A549 (cell line): ENCODE results near the gene PTGR3. TPM values are rescaled to one million over a fixed set of nuclear protein-coding genes. Genes with fewer than 3 reads are reported as not detected.

Experiments used
- ATAC-seq, 2 experiments: fragments of 200-7000 bp in 1 of 2; fragments of >200 bp in 1 of 2; cut with Nextera tagmentation in 1 of 2; cut with Tn5 transposase in 1 of 2; 3 replicates each; pipeline versions ENCODE4 v1.8.0 to v1.9.1; 2018 to 2020; ENCODE audit warnings: mild to moderate bottlenecking in 1 of 2, moderate library complexity in 1 of 2
- CTCF ChIA-PET: fragments of 300-600 bp; sonication (Branson Sonifier 250); formaldehyde crosslinking; extraction: SDS; loops from one replicate; lab custom pipeline; 2021; ENCODE audit warnings: antibody characterized with exemption, inconsistent platforms; lab: Yijun Ruan, JAX
- POLR2A ChIA-PET: fragments of 350-600 bp; formaldehyde crosslinking; extraction: SDS; loops from one replicate; lab custom pipeline; 2021; ENCODE audit warnings: antibody characterized with exemption, inconsistent platforms; lab: Yijun Ruan, JAX
- DNase-seq, 2 experiments: peaks; one replicate each; pipeline versions ENCODE4 v3.0.0 to v3.0.0-alpha.2; 2011 to 2016; ENCODE audit warnings: low read depth in 1 of 2, low spot score in 1 of 2
- FAIRE-seq: peaks from 2 replicates; lab custom pipeline; 2011; peaks lifted over from hg19 to GRCh38; lab: Jason Lieb, UNC
- H3K27ac ChIP-seq, 2 experiments: fragments of >200 bp; sonication (Bioruptor Twin); formaldehyde crosslinking; 3 replicates each; pipeline ENCODE4 v1.5.1; 2016 to 2017
- H3K4me1 ChIP-seq: fragments of >200 bp; sonication (Bioruptor Twin); formaldehyde crosslinking; 3 replicates; pipeline ENCODE4 v1.6.1; 2016
- H3K4me2 ChIP-seq: fragments of >200 bp; sonication (Bioruptor Twin); formaldehyde crosslinking; 3 replicates; pipeline ENCODE4 v1.6.1; 2016
- H3K4me3 ChIP-seq: fragments of >200 bp; sonication (Bioruptor Twin); formaldehyde crosslinking; 3 replicates; pipeline ENCODE4 v1.5.1; 2016
- H3K9me3 ChIP-seq: fragments of >200 bp; sonication (Bioruptor Twin); formaldehyde crosslinking; 3 replicates; pipeline ENCODE4 v1.6.1; 2016
- CEBPB ChIP-seq, 2 experiments: fragments of >200 bp in 1 of 2; sonication (Bioruptor Twin) in 1 of 2; formaldehyde crosslinking in 1 of 2; IDR thresholded peaks; 2 replicates each; pipeline ENCODE4 v1.6.1; 2012 to 2016
- CHD2 ChIP-seq: fragments of 150-350 bp; IDR thresholded peaks from 2 replicates; pipeline ENCODE4 v1.6.1; 2014; ENCODE audit warnings: low read length; ENCODE audit not compliant: partially characterized antibody
- EHF ChIP-seq: fragments of 250-450 bp; sonication (Bioruptor Pico); IDR thresholded peaks from 2 replicates; pipeline ENCODE4 v1.5.0; 2020; ENCODE audit warnings: mild to moderate bottlenecking
- EHMT2 ChIP-seq: fragments of 200-600 bp; sonication (generic); IDR thresholded peaks from 2 replicates; pipeline ENCODE4 v1.6.1; 2016; ENCODE audit warnings: antibody characterized with exemption, low read depth, mild to moderate bottlenecking, moderate library complexity
- EP300 ChIP-seq, 2 experiments: fragments of >200 bp; sonication (Bioruptor Twin); formaldehyde crosslinking; IDR thresholded peaks; 2 replicates in 1 of 2; 3 replicates in 1 of 2; pipeline ENCODE4 v1.6.1; 2016 to 2017
- ESRRA ChIP-seq: fragments of 150-350 bp; IDR thresholded peaks from 2 replicates; pipeline ENCODE4 v1.6.1; 2014; ENCODE audit warnings: mild to moderate bottlenecking, low read length, borderline replicate concordance
- HEYL ChIP-seq: fragments of 250-450 bp; sonication (Bioruptor Pico); IDR thresholded peaks from 2 replicates; pipeline ENCODE4 v1.8.0; 2021; ENCODE audit warnings: mild to moderate bottlenecking, moderate library complexity
- HOXB5 ChIP-seq: fragments of 250-450 bp; sonication (Bioruptor Pico); IDR thresholded peaks from 2 replicates; pipeline ENCODE4 v1.5.0; 2020; ENCODE audit warnings: mild to moderate bottlenecking, moderate library complexity
- JUN ChIP-seq, 2 experiments: fragments of >200 bp; sonication (Bioruptor Twin); formaldehyde crosslinking; IDR thresholded peaks; 2 replicates in 1 of 2; 3 replicates in 1 of 2; pipeline ENCODE4 v1.6.1; 2016 to 2017
- KDM1A ChIP-seq: fragments of 200-600 bp; sonication (generic); IDR thresholded peaks from 2 replicates; pipeline ENCODE4 v1.6.1; 2016; ENCODE audit warnings: low read depth, mild to moderate bottlenecking
- MAFK ChIP-seq: fragments of 450-650 bp; IDR thresholded peaks from 2 replicates; pipeline ENCODE4 v1.6.1; 2014; ENCODE audit not compliant: partially characterized antibody
- NFE2L2 ChIP-seq: fragments of 150-350 bp; conservative IDR thresholded peaks from 2 replicates; pipeline ENCODE4 v1.6.1; 2014; ENCODE audit warnings: low read length
- NPAS2 ChIP-seq: fragments of 250-450 bp; sonication (Bioruptor Pico); IDR thresholded peaks from 2 replicates; pipeline ENCODE4 v1.8.0; 2022; ENCODE audit warnings: mild to moderate bottlenecking, moderate library complexity, borderline replicate concordance
- PHF8 ChIP-seq: fragments of 200-600 bp; sonication (generic); IDR thresholded peaks from 2 replicates; pipeline ENCODE4 v1.6.1; 2016; ENCODE audit warnings: low read depth, mild to moderate bottlenecking, antibody characterized with exemption, moderate library complexity, borderline replicate concordance
- POLR2A ChIP-seq: IDR thresholded peaks from 2 replicates; pipeline ENCODE4 v1.6.1; 2012; ENCODE audit warnings: mild to moderate bottlenecking, low read length
- POLR2AphosphoS2 ChIP-seq: conservative IDR thresholded peaks from 2 replicates; pipeline ENCODE4 v1.6.1; 2012; ENCODE audit warnings: low read length, improper control_type of control experiment, inconsistent platforms
- RAD21 ChIP-seq, 2 experiments: fragments of >200 bp in 1 of 2; sonication (Bioruptor Twin) in 1 of 2; formaldehyde crosslinking in 1 of 2; IDR thresholded peaks in 1 of 2; conservative IDR thresholded peaks in 1 of 2; 2 replicates in 1 of 2; 3 replicates in 1 of 2; pipeline ENCODE4 v1.6.1; 2012 to 2018; ENCODE audit warnings: inconsistent platforms in 1 of 2
- RARB ChIP-seq: fragments of 250-450 bp; sonication (Bioruptor Pico); IDR thresholded peaks from 2 replicates; pipeline ENCODE4 v1.8.0; 2021; ENCODE audit warnings: mild to moderate bottlenecking, moderate library complexity
- RNF2 ChIP-seq: fragments of 200-600 bp; sonication (generic); IDR thresholded peaks from 2 replicates; pipeline ENCODE4 v1.6.1; 2016; ENCODE audit warnings: low read depth, mild to moderate bottlenecking, antibody characterized with exemption, moderate library complexity, borderline replicate concordance
- SREBF2 ChIP-seq: fragments of 450-650 bp; IDR thresholded peaks from 2 replicates; pipeline ENCODE4 v1.6.1; 2014; ENCODE audit warnings: mild to moderate bottlenecking, moderate library complexity
- TP53 ChIP-seq: fragments of 250-450 bp; sonication (Bioruptor Pico); IDR thresholded peaks from 2 replicates; pipeline ENCODE4 v1.5.0; 2021; ENCODE audit warnings: mild to moderate bottlenecking, moderate library complexity
- ZC3H11A ChIP-seq: fragments of 450-650 bp; IDR thresholded peaks from 2 replicates; pipeline ENCODE4 v1.6.1; 2014; ENCODE audit warnings: antibody characterized with exemption, mild to moderate bottlenecking
- ZSCAN20 ChIP-seq: fragments of 250-450 bp; sonication (Bioruptor Pico); IDR thresholded peaks from 2 replicates; pipeline ENCODE4 v1.8.0; 2022; ENCODE audit warnings: mild to moderate bottlenecking, moderate library complexity
- WGBS: methylation state at CpG from one replicate; pipeline ENCODE4 v1.1.6; 2017; ENCODE audit errors: missing lambda C conversion rate; 5-methylcytosine and 5-hydroxymethylcytosine counted together
- polyA plus RNA-seq, 4 experiments: library from polyadenylated mRNA; depleted of rRNA in 3 of 4; stranded (reverse); fragments of >200 nt; fragmentation: RNase III in 1 of 4; extraction: RNeasy Plus Mini Kit Qiagen cat#74134 plus additional on column Dnase treatment in 1 of 4; gene quantifications; 2 replicates in 3 of 4; 3 replicates in 1 of 4; pipeline ENCODE4 v1.2.3, GENCODE V29; 2011 to 2017
- TF ChIP-seq, protein P1 (sequence below): IDR thresholded peaks from 2 replicates; pipeline ENCODE4 v1.6.1; 2012
- TF ChIP-seq, protein P2 (sequence below): fragments of >200 bp; sonication (Bioruptor Twin); formaldehyde crosslinking; IDR thresholded peaks from 3 replicates; pipeline ENCODE4 v1.6.1; 2016
- TF ChIP-seq, protein P3 (sequence below): fragments of 150-350 bp; IDR thresholded peaks from 2 replicates; pipeline ENCODE4 v1.6.1; 2014; ENCODE audit warnings: low read depth, mild to moderate bottlenecking, low read length

Gene PTGR3
- polyA plus RNA-seq, 2 of the 4 experiments (the other 2 are of a cell fraction), result 7.2 to 18.5 TPM

DNA sequence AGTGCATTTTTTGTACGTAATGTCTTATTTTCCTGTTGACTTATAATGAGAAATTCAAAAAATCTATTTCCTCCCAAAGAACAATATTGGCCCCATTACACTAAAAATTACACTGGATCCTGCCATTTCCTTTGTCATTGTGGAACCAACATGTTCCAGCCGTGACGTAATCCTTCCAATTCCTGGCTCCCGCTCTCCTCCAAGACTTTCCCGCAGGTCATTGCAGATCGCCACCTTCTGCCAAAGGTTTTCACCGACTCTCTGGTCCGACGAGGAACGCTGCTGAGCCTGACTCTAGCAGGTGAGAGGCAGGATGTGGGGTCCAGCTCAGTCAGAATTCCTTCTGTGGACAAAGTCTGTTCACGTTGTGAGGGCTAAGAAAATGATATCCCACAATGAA is 38.0 kb downstream of the PTGR3 start:
- Histone ChIP-seq H3K27ac (no peak overlapping the region), H3K4me3 (no peak overlapping the region), H3K4me1 (no peaks in the 10 kb centered on the region), H3K9me3 (no peaks in the 10 kb centered on the region), H3K4me2 (no peak overlapping the region)
- FAIRE-seq, result no peak
- no peak for DNase-seq
- TF ChIP-seq NFE2L2 (no peak), SREBF2 (no peak), HOXB5 (CRISPR knock-in tag) (no peak), ZC3H11A (no peak), EHF (no peak), ZSCAN20 (CRISPR knock-in tag) (no peak), JUN (IDR thresholded peaks at IDR 0.05) (no peak), CEBPB (IDR thresholded peaks at IDR 0.05) (no peak), RNF2 (no peak), POLR2AphosphoS2 (no peak), RAD21 (conservative IDR thresholded peaks at IDR 0.05 in 1 of 2, IDR thresholded peaks at IDR 0.05 in 1 of 2) (no peak), MAFK (no peak), ESRRA (no peak), NPAS2 (no peak), RARB (no peak), CHD2 (no peak)
- TF ChIP-seq, protein P1, sequence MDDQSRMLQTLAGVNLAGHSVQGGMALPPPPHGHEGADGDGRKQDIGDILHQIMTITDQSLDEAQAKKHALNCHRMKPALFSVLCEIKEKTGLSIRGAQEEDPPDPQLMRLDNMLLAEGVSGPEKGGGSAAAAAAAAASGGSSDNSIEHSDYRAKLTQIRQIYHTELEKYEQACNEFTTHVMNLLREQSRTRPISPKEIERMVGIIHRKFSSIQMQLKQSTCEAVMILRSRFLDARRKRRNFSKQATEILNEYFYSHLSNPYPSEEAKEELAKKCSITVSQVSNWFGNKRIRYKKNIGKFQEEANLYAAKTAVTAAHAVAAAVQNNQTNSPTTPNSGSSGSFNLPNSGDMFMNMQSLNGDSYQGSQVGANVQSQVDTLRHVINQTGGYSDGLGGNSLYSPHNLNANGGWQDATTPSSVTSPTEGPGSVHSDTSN, result no peak
- TF ChIP-seq, protein P2, sequence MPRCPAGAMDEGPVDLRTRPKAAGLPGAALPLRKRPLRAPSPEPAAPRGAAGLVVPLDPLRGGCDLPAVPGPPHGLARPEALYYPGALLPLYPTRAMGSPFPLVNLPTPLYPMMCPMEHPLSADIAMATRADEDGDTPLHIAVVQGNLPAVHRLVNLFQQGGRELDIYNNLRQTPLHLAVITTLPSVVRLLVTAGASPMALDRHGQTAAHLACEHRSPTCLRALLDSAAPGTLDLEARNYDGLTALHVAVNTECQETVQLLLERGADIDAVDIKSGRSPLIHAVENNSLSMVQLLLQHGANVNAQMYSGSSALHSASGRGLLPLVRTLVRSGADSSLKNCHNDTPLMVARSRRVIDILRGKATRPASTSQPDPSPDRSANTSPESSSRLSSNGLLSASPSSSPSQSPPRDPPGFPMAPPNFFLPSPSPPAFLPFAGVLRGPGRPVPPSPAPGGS, result no peak
- CTCF ChIA-PET, result no interaction called here
- POLR2A ChIA-PET, result no interaction called here
- 86% methylated on average over 11 of the region's 11 CpGs for WGBS
- ATAC-seq, result no peak

DNA sequence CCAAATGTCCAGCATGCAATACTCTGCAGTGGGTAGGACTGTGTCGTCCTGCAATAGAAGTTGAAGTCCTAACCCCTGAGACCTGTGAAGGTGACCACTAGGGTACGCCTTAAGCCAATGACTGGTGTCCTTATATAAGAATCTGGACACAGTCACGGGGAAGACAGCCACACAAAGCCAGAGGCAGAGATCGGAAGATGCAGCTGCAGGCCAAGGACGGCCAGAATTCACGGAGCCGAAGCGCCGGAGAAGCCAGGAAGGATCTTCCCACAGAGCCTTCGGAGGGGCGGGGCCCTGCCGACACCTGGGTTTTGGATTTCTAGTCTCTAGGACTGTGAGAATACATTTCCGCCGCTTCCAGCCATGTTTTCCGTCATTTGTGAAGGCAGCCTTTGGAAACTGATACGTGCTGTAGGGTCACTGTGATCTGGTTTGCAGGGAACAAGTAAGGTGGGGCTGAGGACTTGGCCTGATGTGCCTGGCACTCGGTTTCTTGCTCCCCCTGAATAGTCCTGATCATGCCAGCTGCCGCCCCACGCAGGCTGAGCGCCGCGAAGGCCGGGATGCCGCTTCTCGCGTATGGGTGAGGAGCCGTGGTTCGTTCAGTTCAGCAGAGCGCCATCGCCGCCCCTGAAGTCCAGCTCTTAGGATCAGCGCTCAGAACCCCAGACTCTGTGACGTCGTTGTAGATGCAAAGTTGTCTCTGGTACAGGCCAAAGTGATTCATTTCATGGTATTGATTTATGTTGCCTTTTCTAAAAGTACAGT is 38.7 kb downstream of the PTGR3 start:
- no peak overlapping the region for H3K4me3 ChIP-seq
- ATAC-seq, result no peak
- CTCF ChIA-PET, result interaction anchor here (0.6 kb wide), 1 partner anchor 922 kb away, joined by 3 read pairs; no protein-coding TSS in a partner anchor
- 95% methylated on average over 30 of the region's 34 CpGs for WGBS
- no peaks in the 10 kb centered on the region for H3K4me1 ChIP-seq
- TF ChIP-seq TP53, result no peak
- TF ChIP-seq, protein P3, sequence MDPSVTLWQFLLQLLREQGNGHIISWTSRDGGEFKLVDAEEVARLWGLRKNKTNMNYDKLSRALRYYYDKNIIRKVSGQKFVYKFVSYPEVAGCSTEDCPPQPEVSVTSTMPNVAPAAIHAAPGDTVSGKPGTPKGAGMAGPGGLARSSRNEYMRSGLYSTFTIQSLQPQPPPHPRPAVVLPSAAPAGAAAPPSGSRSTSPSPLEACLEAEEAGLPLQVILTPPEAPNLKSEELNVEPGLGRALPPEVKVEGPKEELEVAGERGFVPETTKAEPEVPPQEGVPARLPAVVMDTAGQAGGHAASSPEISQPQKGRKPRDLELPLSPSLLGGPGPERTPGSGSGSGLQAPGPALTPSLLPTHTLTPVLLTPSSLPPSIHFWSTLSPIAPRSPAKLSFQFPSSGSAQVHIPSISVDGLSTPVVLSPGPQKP, result no peak
- TF ChIP-seq NPAS2, result no peak
- no peak for TF ChIP-seq EHMT2
- no peak for TF ChIP-seq HEYL
- TF ChIP-seq CHD2, result no peak
- TF ChIP-seq CEBPB (IDR thresholded peaks at IDR 0.05), result no peak
- no peak for TF ChIP-seq EP300 (IDR thresholded peaks at IDR 0.05)
- TF ChIP-seq NFE2L2, result no peak
- TF ChIP-seq PHF8, result no peak
- no peak for TF ChIP-seq KDM1A
- TF ChIP-seq POLR2A, result no peak
- TF ChIP-seq, all 56 proteins: peak for 0
- Histone ChIP-seq H3K27ac (no peak overlapping the region), H3K9me3 (no peaks in the 10 kb centered on the region), H3K4me2 (no peak overlapping the region)
- DNase-seq (no peak), FAIRE-seq (no peak)
- POLR2A ChIA-PET, result no interaction called here
